GM06990 (cell line): ENCODE measurements around the gene SLC12A1.

Source experiments
- DNase-seq: peaks from one replicate; pipeline ENCODE4 v3.0.0-alpha.2; 2011; ENCODE audit not compliant: insufficient read length; ENCODE audit errors: extremely low read depth
- H3K27me3 ChIP-seq: replicated peaks from 2 replicates; pipeline ENCODE4 v1.6.0; 2011; ENCODE audit warnings: low read length; ENCODE audit not compliant: control insufficient read depth, insufficient read depth
- H3K36me3 ChIP-seq: 2 replicates; pipeline ENCODE4 v1.5.1; 2011; ENCODE audit warnings: low read length; ENCODE audit not compliant: control insufficient read depth, insufficient read depth
- H3K4me3 ChIP-seq: replicated peaks from 2 replicates; pipeline ENCODE4 v1.5.1; 2011; ENCODE audit warnings: low read depth, mild to moderate bottlenecking, control low read depth, low read length
- TF ChIP-seq, protein P1 (sequence below): IDR thresholded peaks from 2 replicates; pipeline ENCODE4 v1.5.1; 2011; ENCODE audit warnings: low read length, control low read depth, mild to moderate bottlenecking, inconsistent platforms; ENCODE audit not compliant: insufficient read depth, poor library complexity, severe bottlenecking

The SLC12A1 gene

DNA sequence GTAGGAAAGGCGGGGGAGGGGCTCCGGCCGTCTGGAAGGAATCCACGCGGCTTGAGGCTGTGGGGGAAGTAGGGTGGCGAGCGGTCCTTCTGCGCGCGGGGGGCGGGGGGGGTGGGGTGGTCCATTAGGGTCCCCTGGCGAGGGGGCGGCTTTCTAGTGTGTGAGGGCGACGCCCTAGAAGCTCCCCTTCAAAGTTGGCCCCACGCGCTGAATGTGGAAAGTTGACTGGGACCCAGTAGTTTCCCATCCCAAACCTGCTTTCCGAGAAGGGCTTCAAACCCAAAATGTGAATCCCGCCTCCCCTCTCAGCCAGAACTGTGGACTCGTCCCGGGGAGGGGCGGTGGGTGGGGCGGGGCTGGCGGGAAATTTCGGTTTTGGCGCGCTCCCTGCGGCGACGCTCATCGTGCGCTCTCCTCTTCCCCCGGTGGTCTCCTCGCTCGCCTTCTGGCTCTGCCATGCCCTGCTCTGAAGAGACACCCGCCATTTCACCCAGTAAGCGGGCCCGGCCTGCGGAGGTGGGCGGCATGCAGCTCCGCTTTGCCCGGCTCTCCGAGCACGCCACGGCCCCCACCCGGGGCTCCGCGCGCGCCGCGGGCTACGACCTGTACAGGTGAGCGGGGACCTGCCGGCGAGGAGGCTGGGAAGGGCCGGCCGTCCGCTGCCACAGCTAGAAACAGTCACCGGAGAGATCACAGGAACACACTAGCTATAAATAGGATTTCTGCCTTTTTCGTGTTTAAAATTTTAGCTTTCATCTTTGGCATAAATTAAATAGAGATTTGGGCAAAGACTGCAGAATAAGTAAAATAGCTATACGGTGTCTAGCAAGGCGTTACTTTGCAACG, 125.9 kb downstream of the SLC12A1 start:
- peak; percentile 83 for DNase-seq
- no peaks in the 10 kb centered on the region for H3K27me3 ChIP-seq
- peak overlapping the region; percentile 76 for H3K4me3 ChIP-seq
- H3K36me3 ChIP-seq = peaks cover 8% of the 10 kb centered on the region
- TF ChIP-seq, protein P1, sequence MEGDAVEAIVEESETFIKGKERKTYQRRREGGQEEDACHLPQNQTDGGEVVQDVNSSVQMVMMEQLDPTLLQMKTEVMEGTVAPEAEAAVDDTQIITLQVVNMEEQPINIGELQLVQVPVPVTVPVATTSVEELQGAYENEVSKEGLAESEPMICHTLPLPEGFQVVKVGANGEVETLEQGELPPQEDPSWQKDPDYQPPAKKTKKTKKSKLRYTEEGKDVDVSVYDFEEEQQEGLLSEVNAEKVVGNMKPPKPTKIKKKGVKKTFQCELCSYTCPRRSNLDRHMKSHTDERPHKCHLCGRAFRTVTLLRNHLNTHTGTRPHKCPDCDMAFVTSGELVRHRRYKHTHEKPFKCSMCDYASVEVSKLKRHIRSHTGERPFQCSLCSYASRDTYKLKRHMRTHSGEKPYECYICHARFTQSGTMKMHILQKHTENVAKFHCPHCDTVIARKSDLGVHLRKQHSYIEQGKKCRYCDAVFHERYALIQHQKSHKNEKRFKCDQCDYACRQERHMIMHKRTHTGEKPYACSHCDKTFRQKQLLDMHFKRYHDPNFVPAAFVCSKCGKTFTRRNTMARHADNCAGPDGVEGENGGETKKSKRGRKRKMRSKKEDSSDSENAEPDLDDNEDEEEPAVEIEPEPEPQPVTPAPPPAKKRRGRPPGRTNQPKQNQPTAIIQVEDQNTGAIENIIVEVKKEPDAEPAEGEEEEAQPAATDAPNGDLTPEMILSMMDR = no peak

DNA sequence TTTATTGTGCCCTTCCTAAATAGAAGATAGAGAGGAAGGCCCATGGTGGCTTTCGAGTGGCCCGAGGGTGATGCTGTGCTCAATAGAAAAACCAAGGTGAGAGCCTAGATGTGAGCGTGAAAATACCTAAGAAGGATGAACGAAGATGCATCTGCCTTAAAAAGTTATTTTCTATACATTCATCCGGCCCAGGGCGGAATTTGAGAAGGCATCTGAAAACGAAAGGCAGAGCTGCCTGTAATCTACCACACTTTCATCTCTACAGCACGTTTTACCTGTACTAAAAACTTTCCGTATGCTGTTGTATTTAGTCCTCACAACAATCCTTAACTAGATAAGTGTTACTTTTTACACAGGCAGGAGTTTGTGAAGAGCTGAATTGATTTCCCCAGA, 126.5 kb downstream of the SLC12A1 start:
- H3K27me3 ChIP-seq = no peaks in the 10 kb centered on the region
- DNase-seq = no peak
- TF ChIP-seq, protein P1 = no peak

DNA sequence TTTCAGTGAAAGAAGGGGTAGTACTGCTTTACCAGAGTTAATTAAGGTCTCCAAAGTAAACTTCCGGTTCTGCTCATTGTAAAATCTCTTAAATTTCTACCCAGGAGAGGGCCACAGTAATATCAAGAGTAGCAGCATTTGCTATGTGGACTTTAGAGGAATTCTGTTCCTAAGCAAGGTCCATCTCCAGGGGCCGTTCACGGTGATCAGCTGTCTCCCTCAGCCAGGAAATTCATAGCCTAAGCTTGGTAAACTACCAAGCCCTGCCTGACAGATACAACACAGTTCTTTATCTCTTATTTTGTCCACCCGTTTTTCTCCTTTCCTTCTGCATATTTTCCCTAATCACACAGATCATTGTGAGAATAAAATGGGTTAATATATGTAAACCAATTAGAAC, 127.4 kb downstream of the SLC12A1 start:
- no peak for DNase-seq
- H3K36me3 ChIP-seq = peaks cover 8% of the 10 kb centered on the region
- TF ChIP-seq, protein P1 = no peak
- H3K4me3 ChIP-seq = peak overlapping the region; percentile 76
- H3K27me3 ChIP-seq = no peaks in the 10 kb centered on the region

More for the DNA sequence above, 126.5 kb downstream of the SLC12A1 start:
- H3K4me3 ChIP-seq = peak overlapping the region; percentile 76
- peaks cover 8% of the 10 kb centered on the region for H3K36me3 ChIP-seq

DNA sequence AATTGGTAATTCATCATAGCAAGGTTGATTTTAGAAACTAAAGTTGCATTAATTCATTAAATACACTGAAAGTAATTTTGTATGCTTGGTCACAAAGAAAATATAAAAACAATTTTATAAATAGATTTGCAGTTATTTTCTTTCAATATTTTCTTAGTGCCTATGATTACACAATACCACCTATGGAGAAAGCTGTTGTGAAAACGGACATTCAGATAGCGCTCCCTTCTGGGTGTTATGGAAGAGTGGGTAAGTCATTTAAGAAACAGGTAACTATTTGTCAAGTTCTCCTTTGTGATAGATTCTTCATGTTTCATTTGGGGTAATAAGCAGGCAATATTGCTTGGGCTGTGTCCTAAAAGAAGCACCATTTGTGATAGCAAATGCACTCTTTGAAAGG, 128.2 kb downstream of the SLC12A1 start:
- Histone ChIP-seq H3K27me3 (no peaks in the 10 kb centered on the region), H3K4me3 (no peak overlapping the region), H3K36me3 (peaks cover 8% of the 10 kb centered on the region)
- TF ChIP-seq, protein P1 = no peak
- DNase-seq = no peak

DNA sequence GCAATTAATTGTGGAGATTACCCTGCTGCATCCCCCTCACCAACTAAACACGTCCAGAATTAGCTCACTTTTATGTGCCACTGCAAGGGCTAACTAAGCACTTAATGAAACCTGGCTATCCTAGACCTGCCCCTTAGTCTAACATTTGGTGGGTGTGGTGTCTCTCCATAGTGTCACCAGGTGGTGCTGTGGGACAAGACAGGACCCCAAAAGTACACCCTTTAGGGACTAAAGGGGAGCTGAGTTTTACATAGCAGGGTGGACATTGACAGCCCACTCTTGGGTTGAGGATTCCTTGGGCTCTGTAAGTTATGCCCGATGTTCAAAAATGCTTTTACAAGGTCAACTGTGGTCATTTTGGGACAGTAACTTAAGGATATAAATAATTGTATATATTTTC, 130.8 kb downstream of the SLC12A1 start:
- DNase-seq = no peak
- H3K4me3 ChIP-seq = no peak overlapping the region
- TF ChIP-seq, protein P1 = peak; percentile 49
- H3K36me3 ChIP-seq = peaks cover 8% of the 10 kb centered on the region
- H3K27me3 ChIP-seq = no peaks in the 10 kb centered on the region
